GM10266 (cell line): Measurements from ENCODE around the gene ETV2.
"Not testable (repeated sequence)": the region's sequence is repeated elsewhere in the genome, so short reads cannot be mapped to it uniquely, and the experiment has no call there.

Experiments used
- DNase-seq: peaks from one replicate; pipeline ENCODE4 v3.0.0; 2012; ENCODE audit errors: extremely low spot score
- TF ChIP-seq, protein P1 (sequence below): IDR thresholded peaks from 2 replicates; pipeline ENCODE4 v1.5.1; 2012; ENCODE audit warnings: mild to moderate bottlenecking, low read depth; ENCODE audit not compliant: control insufficient read depth, insufficient read depth; ENCODE audit errors: missing control alignments

The ETV2 gene

DNA sequence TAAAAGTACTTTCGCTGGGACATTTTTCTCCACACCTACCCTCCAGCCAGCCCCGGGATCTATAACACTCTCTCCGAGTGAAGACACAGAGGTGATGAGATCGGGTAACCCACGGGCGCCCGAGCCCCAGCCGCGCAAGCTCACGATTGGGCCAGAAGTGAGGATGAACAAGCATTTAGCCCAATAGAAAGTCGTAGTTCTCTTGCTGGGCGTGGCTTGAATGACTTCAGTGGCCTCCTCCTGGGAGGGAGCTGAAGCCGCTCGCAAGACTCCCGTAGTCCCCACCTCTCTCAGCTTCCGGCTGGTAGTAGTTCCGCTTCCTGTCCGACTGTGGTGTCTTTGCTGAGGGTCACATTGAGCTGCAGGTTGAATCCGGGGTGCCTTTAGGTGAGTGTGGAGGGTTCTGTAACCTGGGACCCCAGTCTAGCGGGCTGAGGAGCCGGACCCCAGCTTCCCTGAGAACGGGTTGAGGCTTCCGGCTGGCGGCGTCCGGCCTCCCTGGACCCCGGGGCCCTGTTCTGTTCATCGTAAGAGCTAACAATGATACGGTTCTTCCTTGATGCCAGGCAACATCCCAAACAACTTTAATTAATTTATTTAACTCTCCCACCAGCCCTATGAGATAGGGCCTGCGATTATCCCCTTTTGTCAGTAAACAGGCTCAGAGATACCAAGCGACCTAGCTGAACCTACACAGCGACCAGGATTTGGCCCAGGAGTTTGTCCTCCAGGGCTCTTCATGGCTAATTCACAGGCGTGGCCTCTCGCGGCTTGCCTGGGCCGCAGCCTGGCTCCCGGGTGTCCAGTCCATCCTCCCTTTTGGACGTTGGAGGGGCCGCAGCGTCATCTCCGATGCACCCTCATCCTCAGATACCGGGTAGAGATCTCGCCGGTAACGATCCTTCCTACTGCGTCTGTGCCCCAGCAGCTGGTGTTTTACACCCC, 6.7 kb downstream of the ETV2 start, which contains the start of gene COX6B1:
COX6B1 (plus strand) TSS at position 307 of the 945 bp plus-strand sequence. CDS start 2,921 bp downstream, outside the sequence.
- TF ChIP-seq, protein P1, sequence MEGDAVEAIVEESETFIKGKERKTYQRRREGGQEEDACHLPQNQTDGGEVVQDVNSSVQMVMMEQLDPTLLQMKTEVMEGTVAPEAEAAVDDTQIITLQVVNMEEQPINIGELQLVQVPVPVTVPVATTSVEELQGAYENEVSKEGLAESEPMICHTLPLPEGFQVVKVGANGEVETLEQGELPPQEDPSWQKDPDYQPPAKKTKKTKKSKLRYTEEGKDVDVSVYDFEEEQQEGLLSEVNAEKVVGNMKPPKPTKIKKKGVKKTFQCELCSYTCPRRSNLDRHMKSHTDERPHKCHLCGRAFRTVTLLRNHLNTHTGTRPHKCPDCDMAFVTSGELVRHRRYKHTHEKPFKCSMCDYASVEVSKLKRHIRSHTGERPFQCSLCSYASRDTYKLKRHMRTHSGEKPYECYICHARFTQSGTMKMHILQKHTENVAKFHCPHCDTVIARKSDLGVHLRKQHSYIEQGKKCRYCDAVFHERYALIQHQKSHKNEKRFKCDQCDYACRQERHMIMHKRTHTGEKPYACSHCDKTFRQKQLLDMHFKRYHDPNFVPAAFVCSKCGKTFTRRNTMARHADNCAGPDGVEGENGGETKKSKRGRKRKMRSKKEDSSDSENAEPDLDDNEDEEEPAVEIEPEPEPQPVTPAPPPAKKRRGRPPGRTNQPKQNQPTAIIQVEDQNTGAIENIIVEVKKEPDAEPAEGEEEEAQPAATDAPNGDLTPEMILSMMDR = no peak
- DNase-seq = peak; percentile 96

DNA sequence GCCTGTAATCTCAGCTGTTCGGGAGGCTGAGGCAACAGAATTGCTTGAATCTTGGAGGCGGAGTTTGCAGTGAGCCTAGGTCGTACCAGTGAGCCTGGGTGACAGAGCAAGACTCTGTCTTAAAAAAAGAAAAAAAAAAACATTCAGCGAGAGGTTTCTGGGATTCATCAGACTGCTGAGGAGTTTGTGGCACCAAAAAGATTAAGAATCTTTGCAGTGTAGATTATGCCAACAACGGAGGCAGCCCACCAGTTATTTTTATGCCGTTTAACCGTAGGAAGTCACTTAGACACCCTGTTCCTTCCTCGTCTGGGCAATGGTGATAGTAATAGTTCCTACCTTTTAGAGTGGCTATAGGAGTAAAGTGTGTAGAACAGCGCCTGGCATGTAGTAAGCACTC, 9.0 kb downstream of the ETV2 start:
- TF ChIP-seq, protein P1 = no peak
- no peak for DNase-seq

DNA sequence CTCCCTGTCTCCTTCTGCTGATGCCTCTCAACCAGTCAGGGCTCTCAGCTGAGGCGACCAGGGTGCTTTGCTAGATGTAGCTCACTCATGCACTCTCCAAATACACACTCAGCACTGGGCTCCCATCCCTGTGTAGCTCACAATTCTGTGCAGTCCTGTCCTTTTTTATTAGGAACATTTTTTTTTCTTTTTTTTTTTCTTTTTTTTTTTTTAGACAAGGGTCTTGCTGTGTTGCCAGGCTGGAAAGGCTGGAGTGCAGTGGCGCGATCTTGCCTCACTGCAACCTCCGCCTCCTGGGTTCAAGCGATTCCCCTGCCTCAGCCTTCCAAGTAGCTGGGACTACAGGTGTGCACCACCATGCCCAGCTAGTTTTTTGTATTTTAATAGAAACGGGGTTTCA, 13.3 kb downstream of the ETV2 start:
- not testable (repeated sequence) for DNase-seq

DNA sequence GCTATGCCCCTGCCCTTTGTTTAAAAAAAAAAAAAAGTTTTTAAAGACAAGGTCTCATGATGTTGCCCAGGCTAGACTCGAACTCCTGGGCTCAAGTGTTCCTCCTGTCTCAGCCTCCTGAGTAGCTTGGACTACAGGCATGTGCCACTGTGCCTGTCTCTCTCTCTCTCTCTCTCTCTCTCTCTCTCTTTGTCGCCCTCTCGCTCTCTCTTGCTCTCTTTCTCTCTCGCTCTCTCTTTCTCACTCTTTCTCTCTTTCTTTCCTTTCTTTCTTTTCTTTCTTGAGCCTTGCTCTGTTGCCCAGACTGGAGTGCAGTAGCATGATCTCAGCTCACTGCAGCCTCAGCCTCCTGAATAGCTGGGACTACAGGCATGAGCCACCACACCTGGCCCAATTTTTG, 14.1 kb downstream of the ETV2 start:
- DNase-seq = no peak
- TF ChIP-seq, protein P1 = no peak

DNA sequence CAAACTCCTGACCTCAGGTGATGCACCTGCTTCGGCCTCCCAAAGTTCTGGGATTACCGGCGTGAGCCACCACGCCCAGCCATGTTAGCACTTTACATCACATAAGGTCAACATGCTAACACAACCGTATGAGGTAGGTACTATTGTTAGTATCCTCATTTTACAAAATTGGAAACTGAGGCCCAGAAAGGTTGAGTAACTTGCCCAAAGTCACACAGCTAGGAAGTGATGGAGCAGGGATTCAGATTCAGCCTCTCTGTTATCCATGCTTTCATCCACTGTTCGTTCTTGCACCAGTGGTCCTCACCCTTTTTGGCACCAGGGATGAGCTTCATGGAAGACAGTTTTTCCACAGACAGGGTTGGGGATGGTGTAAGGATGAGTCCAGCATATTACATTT, 15.2 kb downstream of the ETV2 start:
- DNase-seq = no peak
- TF ChIP-seq, protein P1 = no peak

DNA sequence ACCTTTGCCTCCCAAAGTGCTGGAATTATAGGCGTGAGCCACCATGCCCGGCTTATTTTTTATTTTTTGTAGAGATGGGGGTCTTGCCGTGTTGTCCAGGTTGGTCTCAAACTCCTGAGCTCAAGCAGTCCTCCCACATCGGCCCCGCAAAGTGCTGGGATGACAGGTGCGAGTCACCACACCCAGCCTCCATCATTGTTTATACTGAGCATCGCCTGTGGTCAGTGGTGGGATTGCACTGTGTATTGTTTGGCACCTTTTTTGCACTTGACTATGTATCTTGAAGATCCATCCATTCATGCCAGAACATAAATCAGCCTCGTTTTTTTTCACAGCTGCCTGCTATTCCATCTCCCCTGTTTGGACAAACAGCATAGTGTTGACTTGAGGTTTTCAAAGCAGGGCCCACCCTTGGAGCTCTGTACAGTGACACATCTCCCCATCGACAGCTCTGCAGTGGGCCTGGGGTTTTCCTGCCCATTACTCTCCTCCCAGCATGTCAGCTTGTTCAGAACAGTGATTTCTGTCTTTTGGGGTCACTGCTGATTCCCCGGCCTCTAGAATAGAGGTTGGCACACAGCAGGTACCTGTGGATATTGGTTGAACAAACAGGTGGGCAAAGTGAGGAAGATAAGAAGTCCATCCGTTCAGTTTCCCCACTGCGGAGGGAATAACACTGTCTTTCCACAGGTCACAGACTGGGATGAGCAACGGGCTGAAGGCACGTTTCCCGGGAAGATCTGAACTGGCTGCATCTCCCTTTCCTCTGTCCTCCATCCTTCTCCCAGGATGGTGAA, 16.6 kb downstream of the ETV2 start:
- TF ChIP-seq, protein P1 = no peak
- no peak for DNase-seq

DNA sequence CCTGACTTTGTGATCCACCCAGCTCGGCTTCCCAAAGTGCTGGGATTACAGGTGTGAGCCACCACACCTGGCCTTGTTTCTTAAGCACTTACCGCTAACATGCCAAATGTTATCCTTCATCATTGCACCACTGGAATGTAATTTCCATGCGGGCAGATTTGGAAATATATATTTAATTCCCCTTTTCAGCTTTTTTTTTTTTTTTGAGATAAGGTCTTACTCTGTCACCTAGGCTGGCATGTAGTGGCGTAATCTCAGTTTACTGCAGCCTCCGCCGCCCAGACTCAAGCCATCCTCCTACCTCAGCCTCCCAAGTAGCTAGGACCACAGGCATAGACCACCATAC, 20.4 kb downstream of the ETV2 start:
- no peak for DNase-seq
- TF ChIP-seq, protein P1 = no peak
